HepG2 (cell line): Measurements from ENCODE around the gene DYNC2I2. TPM values are rescaled to one million over a fixed set of nuclear protein-coding genes. Genes with fewer than 3 reads are reported as not detected.

Source experiments
- AGO2 ChIP-seq: fragments of 200-400 bp; formaldehyde crosslinking; optimal IDR thresholded peaks from 2 replicates; pipeline ENCODE3; 2017; ENCODE audit warnings: mild to moderate bottlenecking, low read depth, low read length, moderate library complexity
- CEBPG ChIP-seq: IDR thresholded peaks from 2 replicates; pipeline ENCODE4 v1.6.1; 2016
- EED ChIP-seq: sonication (generic); formaldehyde crosslinking; IDR thresholded peaks from 2 replicates; pipeline ENCODE4 v1.5.0; 2020; ENCODE audit warnings: mild to moderate bottlenecking, missing genetic modification reagents
- HNRNPK ChIP-seq: fragments of 200-400 bp; formaldehyde crosslinking; IDR thresholded peaks from 2 replicates; pipeline ENCODE4 v1.6.1; 2018; ENCODE audit warnings: low read length, low read depth, moderate library complexity, mild to moderate bottlenecking; ENCODE audit not compliant: poor library complexity, severe bottlenecking
- HOXA3 ChIP-seq: sonication (generic); formaldehyde crosslinking; IDR thresholded peaks from 2 replicates; pipeline ENCODE4 v1.5.0; 2020; ENCODE audit warnings: missing genetic modification reagents
- KAT8 ChIP-seq: IDR thresholded peaks from 2 replicates; pipeline ENCODE4 v1.6.1; 2016; ENCODE audit warnings: missing genetic modification reagents, missing compliant biosample characterization
- KLF11 ChIP-seq: IDR thresholded peaks from 2 replicates; pipeline ENCODE4 v1.6.1; 2016; ENCODE audit warnings: missing compliant biosample characterization
- LCORL ChIP-seq, 2 experiments: fragments of 450-650 bp in 1 of 2; sonication (generic) in 1 of 2; formaldehyde crosslinking in 1 of 2; IDR thresholded peaks; 2 replicates each; pipeline versions ENCODE4 v1.5.0 to v1.6.1; 2017 to 2020; ENCODE audit warnings: antibody characterized with exemption in 1 of 2, missing genetic modification reagents in 1 of 2
- NFE2L2 ChIP-seq: fragments of 150-350 bp; IDR thresholded peaks from 2 replicates; pipeline ENCODE4 v1.6.1; 2014; ENCODE audit warnings: low read length
- NFRKB ChIP-seq: fragments of 450-650 bp; IDR thresholded peaks from 2 replicates; pipeline ENCODE4 v1.6.1; 2017
- POLR2AphosphoS5 ChIP-seq: IDR thresholded peaks from 2 replicates; pipeline ENCODE4 v1.6.1; 2012; ENCODE audit warnings: low read depth, low read length
- RCOR2 ChIP-seq: IDR thresholded peaks from 2 replicates; pipeline ENCODE4 v1.6.1; 2016; ENCODE audit warnings: missing biosample characterization, missing genetic modification reagents
- SNAPC2 ChIP-seq: sonication (generic); formaldehyde crosslinking; IDR thresholded peaks from 2 replicates; pipeline ENCODE4 v1.8.1; 2022; ENCODE audit warnings: mild to moderate bottlenecking, missing genetic modification reagents
- ZBTB1 ChIP-seq: sonication (generic); formaldehyde crosslinking; IDR thresholded peaks from 2 replicates; pipeline ENCODE4 v1.4.0; 2020; ENCODE audit warnings: missing genetic modification reagents, borderline replicate concordance
- ZNF180 ChIP-seq: sonication (generic); formaldehyde crosslinking; IDR thresholded peaks from 2 replicates; pipeline ENCODE4 v1.4.0; 2020; ENCODE audit warnings: low read depth, missing genetic modification reagents, borderline replicate concordance
- ZNF44 ChIP-seq: sonication (generic); formaldehyde crosslinking; IDR thresholded peaks from 2 replicates; pipeline ENCODE4 v1.5.1; 2020; ENCODE audit warnings: mild to moderate bottlenecking, missing genetic modification reagents
- ZNF788 ChIP-seq: sonication (generic); formaldehyde crosslinking; IDR thresholded peaks from 2 replicates; pipeline ENCODE4 v1.5.0; 2020; ENCODE audit warnings: mild to moderate bottlenecking, missing genetic modification reagents, borderline replicate concordance
- ZNF790 ChIP-seq: sonication (generic); formaldehyde crosslinking; IDR thresholded peaks from 2 replicates; pipeline ENCODE4 v1.8.0; 2022; ENCODE audit warnings: missing genetic modification reagents, mild to moderate bottlenecking, borderline replicate concordance
- polyA plus RNA-seq, 8 experiments: library from polyadenylated mRNA; depleted of rRNA in 3 of 8; stranded (reverse) in 7 of 8; unstranded in 1 of 8; fragments of >200 nt; fragmentation: Illumina TruSeq in 4 of 8; extraction: Trizol in 4 of 8; gene quantifications; 2 replicates each; pipeline versions ENCODE4 v1.2.1 to v1.2.3, GENCODE V29; 2011 to 2016; ENCODE audit warnings: low read depth in 4 of 8, missing spikeins in 1 of 8, mixed read lengths in 1 of 8; ENCODE audit not compliant: insufficient read depth in 1 of 8
- total RNA-seq, 5 experiments: library from RNA; depleted of rRNA; stranded (reverse); fragments of >200 nt; fragmentation: Illumina TruSeq; extraction: Trizol; gene quantifications; 2 replicates each; pipeline ENCODE4 v1.2.3, GENCODE V29; 2016; ENCODE audit warnings: low read depth in 1 of 5
- TF ChIP-seq, protein P1 (sequence below): sonication (generic); formaldehyde crosslinking; IDR thresholded peaks from 2 replicates; pipeline ENCODE4 v1.4.0; 2020; ENCODE audit warnings: mild to moderate bottlenecking, missing genetic modification reagents
- TF ChIP-seq, protein P2 (sequence below): sonication (generic); formaldehyde crosslinking; conservative IDR thresholded peaks from 2 replicates; pipeline ENCODE4 v1.4.0; 2020; ENCODE audit warnings: missing genetic modification reagents
- TF ChIP-seq, protein P3 (sequence below): IDR thresholded peaks from 2 replicates; pipeline ENCODE4 v1.6.1; 2016; ENCODE audit warnings: missing genetic modification reagents, missing compliant biosample characterization
- TF ChIP-seq, protein P4 (sequence below), 2 experiments: sonication (generic) in 1 of 2; formaldehyde crosslinking in 1 of 2; IDR thresholded peaks; 2 replicates each; pipeline versions ENCODE4 v1.6.1 to v1.9.0; 2014 to 2022; ENCODE audit warnings: antibody characterized with exemption in 1 of 2, borderline replicate concordance in 1 of 2, inconsistent platforms in 1 of 2, low read depth in 1 of 2, missing genetic modification reagents in 1 of 2

DYNC2I2 gene
- total and polyA plus RNA-seq, 2 of the 13 experiments (the other 11 are each of a cell fraction or from before 2014, with no cell fraction given), result 13.7 to 40.2 TPM

DNA sequence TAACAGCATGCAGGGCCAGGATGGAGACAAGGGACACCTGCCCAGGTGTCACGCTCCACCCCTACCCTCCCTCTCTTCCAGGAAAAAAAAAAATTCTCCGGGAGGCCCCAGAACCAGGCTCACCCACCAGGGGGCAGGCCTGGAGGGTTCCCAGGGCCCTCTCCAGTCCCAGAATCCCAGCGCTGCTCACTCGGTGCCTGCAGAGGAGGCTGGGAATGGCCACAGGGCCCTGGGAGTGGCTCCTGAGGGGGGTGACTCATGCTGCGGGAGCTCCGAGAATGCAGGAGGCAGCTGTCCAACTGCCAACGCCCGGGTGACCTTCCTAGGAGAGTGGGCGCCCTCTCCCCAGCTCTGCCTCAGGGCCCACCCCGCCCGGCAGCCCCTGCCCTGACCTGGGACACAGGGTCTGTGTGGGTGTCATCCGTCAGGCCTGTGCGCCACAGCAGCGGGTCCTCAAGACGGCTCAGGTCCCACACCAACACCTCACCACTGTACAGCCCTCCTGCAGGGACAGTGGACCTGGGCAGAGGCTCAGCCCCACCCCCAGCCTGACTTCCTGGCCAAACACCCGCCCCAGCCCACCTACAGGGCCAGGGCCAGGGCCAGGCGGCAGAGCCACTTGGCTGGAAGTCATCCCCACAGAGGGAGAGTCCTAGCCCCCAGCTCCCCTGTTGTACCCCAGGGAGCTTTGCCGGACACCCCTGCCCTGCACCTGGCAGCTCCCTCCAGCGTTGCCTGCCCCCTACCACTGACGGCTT, 21.2 kb downstream of the DYNC2I2 start (continued):
- 0 out of 2 replicates have a peak, but pooled peaks have one; percentile 35 for TF ChIP-seq RCOR2 (CRISPR knock-in tag)
- TF ChIP-seq, protein P1, sequence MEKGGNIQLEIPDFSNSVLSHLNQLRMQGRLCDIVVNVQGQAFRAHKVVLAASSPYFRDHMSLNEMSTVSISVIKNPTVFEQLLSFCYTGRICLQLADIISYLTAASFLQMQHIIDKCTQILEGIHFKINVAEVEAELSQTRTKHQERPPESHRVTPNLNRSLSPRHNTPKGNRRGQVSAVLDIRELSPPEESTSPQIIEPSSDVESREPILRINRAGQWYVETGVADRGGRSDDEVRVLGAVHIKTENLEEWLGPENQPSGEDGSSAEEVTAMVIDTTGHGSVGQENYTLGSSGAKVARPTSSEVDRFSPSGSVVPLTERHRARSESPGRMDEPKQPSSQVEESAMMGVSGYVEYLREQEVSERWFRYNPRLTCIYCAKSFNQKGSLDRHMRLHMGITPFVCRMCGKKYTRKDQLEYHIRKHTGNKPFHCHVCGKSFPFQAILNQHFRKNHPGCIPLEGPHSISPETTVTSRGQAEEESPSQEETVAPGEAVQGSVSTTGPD (CRISPR knock-in tag), result no peak
- no peak for TF ChIP-seq ZNF790 (CRISPR knock-in tag)
- TF ChIP-seq, protein P2, sequence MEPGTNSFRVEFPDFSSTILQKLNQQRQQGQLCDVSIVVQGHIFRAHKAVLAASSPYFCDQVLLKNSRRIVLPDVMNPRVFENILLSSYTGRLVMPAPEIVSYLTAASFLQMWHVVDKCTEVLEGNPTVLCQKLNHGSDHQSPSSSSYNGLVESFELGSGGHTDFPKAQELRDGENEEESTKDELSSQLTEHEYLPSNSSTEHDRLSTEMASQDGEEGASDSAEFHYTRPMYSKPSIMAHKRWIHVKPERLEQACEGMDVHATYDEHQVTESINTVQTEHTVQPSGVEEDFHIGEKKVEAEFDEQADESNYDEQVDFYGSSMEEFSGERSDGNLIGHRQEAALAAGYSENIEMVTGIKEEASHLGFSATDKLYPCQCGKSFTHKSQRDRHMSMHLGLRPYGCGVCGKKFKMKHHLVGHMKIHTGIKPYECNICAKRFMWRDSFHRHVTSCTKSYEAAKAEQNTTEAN (CRISPR knock-in tag), result no peak
- no peak for TF ChIP-seq ZBTB1 (CRISPR knock-in tag)
- TF ChIP-seq, protein P3, sequence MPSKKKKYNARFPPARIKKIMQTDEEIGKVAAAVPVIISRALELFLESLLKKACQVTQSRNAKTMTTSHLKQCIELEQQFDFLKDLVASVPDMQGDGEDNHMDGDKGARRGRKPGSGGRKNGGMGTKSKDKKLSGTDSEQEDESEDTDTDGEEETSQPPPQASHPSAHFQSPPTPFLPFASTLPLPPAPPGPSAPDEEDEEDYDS, result no peak
- TF ChIP-seq POLR2AphosphoS5, result no peak
- no peak for TF ChIP-seq ZNF180 (CRISPR knock-in tag)
- TF ChIP-seq KLF11, result no peak
- 0 out of 2 replicates have a peak, but pooled peaks have one; percentile 7 for TF ChIP-seq CEBPG (CRISPR knock-in tag)
- no peak; the same call in 1 of the 2 replicates for TF ChIP-seq HOXA3
- TF ChIP-seq, protein P4, sequence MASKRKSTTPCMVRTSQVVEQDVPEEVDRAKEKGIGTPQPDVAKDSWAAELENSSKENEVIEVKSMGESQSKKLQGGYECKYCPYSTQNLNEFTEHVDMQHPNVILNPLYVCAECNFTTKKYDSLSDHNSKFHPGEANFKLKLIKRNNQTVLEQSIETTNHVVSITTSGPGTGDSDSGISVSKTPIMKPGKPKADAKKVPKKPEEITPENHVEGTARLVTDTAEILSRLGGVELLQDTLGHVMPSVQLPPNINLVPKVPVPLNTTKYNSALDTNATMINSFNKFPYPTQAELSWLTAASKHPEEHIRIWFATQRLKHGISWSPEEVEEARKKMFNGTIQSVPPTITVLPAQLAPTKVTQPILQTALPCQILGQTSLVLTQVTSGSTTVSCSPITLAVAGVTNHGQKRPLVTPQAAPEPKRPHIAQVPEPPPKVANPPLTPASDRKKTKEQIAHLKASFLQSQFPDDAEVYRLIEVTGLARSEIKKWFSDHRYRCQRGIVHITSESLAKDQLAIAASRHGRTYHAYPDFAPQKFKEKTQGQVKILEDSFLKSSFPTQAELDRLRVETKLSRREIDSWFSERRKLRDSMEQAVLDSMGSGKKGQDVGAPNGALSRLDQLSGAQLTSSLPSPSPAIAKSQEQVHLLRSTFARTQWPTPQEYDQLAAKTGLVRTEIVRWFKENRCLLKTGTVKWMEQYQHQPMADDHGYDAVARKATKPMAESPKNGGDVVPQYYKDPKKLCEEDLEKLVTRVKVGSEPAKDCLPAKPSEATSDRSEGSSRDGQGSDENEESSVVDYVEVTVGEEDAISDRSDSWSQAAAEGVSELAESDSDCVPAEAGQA (IDR thresholded peaks at IDR 0.05; ENCODE audit: low read depth), result no peak
- TF ChIP-seq, protein P4 (CRISPR knock-in tag; IDR thresholded peaks at IDR 0.05; ENCODE audit: borderline replicate concordance), result no peak
- TF ChIP-seq ZNF44 (CRISPR knock-in tag), result no peak
- TF ChIP-seq HNRNPK, result no peak
- TF ChIP-seq NFE2L2, result no peak
- TF ChIP-seq SNAPC2, result peak; percentile 11; the same call in 1 of the 2 replicates
- TF ChIP-seq ZNF788, result no peak
- no peak for TF ChIP-seq LCORL (IDR thresholded peaks at IDR 0.05)
- TF ChIP-seq LCORL (CRISPR knock-in tag; IDR thresholded peaks at IDR 0.05), result peak; percentile 89
- no peak for TF ChIP-seq AGO2
- no peak for TF ChIP-seq EED (CRISPR knock-in tag)
- peak; percentile 22; the same call in 1 of the 2 replicates for TF ChIP-seq KAT8 (CRISPR knock-in tag)
- TF ChIP-seq NFRKB, result no peak
